ENCODE results near the gene NKIRAS1. TPM values are rescaled to one million over a fixed set of nuclear protein-coding genes. Genes with fewer than 3 reads are reported as not detected.

Gene NKIRAS1
- total and polyA plus RNA-seq, 2 of the 8 experiments (the other 6 are each of a cell fraction or from before 2014, with no cell fraction given): 3.4 to 7.0 TPM

DNA sequence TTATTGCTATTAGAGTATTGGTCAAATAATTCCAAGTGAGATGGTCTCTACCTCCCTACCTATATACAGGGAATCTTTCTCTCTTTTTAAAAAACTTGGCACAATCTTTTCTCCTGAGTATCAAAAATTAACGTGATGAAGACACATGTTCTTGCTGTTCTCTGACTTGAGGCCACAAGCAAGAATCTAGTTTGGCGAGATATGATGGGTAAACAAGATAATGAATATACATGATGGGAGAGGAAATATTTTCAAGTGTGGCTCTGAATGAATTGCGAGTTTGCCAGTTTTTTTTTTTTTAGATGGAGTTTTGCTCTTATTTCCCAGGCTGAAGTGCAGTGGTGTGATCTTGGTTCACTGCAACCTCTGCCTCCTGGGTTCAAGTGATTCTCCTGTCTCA, 39.9 kb upstream of the NKIRAS1 start (continued):
- TF ChIP-seq JUN (IDR thresholded peaks at IDR 0.05; ENCODE audit: low read depth, low read length) (no peak), FOSL1 (IDR thresholded peaks at IDR 0.05; ENCODE audit: insufficient read depth, low read depth, low read length) (no peak), TAF7 (optimal IDR thresholded peaks at IDR 0.05; ENCODE audit: borderline replicate concordance, low read depth, low read length) (no peak), ZNF274 (IDR thresholded peaks at IDR 0.05; ENCODE audit: borderline replicate concordance, extremely low read depth, low read length) (no peak)

Measured in H1 (cell line).